Muscle of leg (tissue), 11 donors: ENCODE data around the gene ACSF2. TPM values are rescaled to one million over a fixed set of nuclear protein-coding genes. Genes with fewer than 3 reads are reported as not detected.
"Not testable (repeated sequence)": the region's sequence is repeated elsewhere in the genome, so short reads cannot be mapped to it uniquely, and the experiment has no call there.

ENCODE experiments used
- DNase-seq: peaks from one replicate; pipeline ENCODE4 v3.0.0; 2013
- H3K27ac ChIP-seq: one replicate; pipeline ENCODE4 v1.5.1; 2013; ENCODE audit warnings: mild to moderate bottlenecking, low read length, control low read depth
- H3K27me3 ChIP-seq: one replicate; pipeline ENCODE4 v1.6.1; 2013; ENCODE audit warnings: low read length; ENCODE audit not compliant: control insufficient read depth, insufficient read depth
- H3K36me3 ChIP-seq: one replicate; pipeline ENCODE4 v1.6.1; 2013; ENCODE audit warnings: low read length; ENCODE audit not compliant: control insufficient read depth, insufficient read depth
- H3K4me1 ChIP-seq: one replicate; pipeline ENCODE4 v1.6.1; 2013; ENCODE audit warnings: low read length; ENCODE audit not compliant: control insufficient read depth, insufficient read depth
- H3K4me3 ChIP-seq: one replicate; pipeline ENCODE4 v1.5.1; 2013; ENCODE audit warnings: low read length, control low read depth
- H3K9me3 ChIP-seq: replicated peaks from 2 replicates; pipeline ENCODE4 v1.6.1; 2013; ENCODE audit warnings: low read depth, low read length; ENCODE audit not compliant: control insufficient read depth
- WGBS: methylation state at CpG from one replicate; pipeline ENCODE4 v1.1.5; 2013; ENCODE audit warnings: missing lambda C conversion rate; ENCODE audit not compliant: insufficient coverage; 5-methylcytosine and 5-hydroxymethylcytosine counted together
- polyA plus RNA-seq, 8 donors: library from polyadenylated mRNA; unstranded; fragments of 120-200 nt; gene quantifications; one replicate each; pipeline versions ENCODE4 v1.2.1 to v1.2.3, GENCODE V29; 2013; ENCODE audit warnings: inconsistent platforms in 1 of 8, low replicate concordance in 1 of 8; ENCODE audit not compliant: insufficient read length in 8 of 8, insufficient read depth in 1 of 8
- total RNA-seq: library from RNA; stranded (reverse); fragments of 120-200 nt; gene quantifications from one replicate; pipeline ENCODE4 v1.2.4, GENCODE V29; 2013

Gene ACSF2
- total and polyA plus RNA-seq, 9 donors = 60.4 to 81.6 (median 65.8) TPM

GRCh38 chr17:50405351-50405750, 20.7 kb upstream of the ACSF2 start:
- not testable (repeated sequence) for H3K27ac ChIP-seq, H3K36me3 ChIP-seq, H3K4me1 ChIP-seq, H3K4me3 ChIP-seq, DNase-seq, H3K9me3 ChIP-seq
- no CpG with 5 or more reads among the region's 4 CpGs for WGBS
- H3K27me3 ChIP-seq = peaks cover 10% of the 10 kb centered on the region

GRCh38 chr17:50406578-50406977, 19.4 kb upstream of the ACSF2 start:
- 59% methylated on average over 2 of the region's 5 CpGs for whole genome bisulfite sequencing
- Histone ChIP-seq H3K4me1 (no peaks in the 10 kb centered on the region), H3K27ac (no peak overlapping the region), H3K4me3 (no peak overlapping the region), H3K36me3 (no peaks in the 10 kb centered on the region), H3K27me3 (peaks cover 10% of the 10 kb centered on the region), H3K9me3 (no peaks in the 10 kb centered on the region)
- no peak for DNase-seq

- H3K4me1 ChIP-seq = no peaks in the 10 kb centered on the region
- peaks cover 10% of the 10 kb centered on the region for H3K27me3 ChIP-seq
- H3K27ac ChIP-seq = no peak overlapping the region
- no peaks in the 10 kb centered on the region for H3K36me3 ChIP-seq
- no peak for DNase-seq
- H3K9me3 ChIP-seq = peaks cover 4% of the 10 kb centered on the region
- no peak overlapping the region for H3K4me3 ChIP-seq
- WGBS = 55% methylated on average over 1 of the region's 4 CpGs
These were observed 18.1 kb upstream of the ACSF2 start for GRCh38 chr17:50407921-50408320.

GRCh38 chr17:50412188-50412732, 13.8 kb upstream of the ACSF2 start:
- H3K9me3 ChIP-seq = peaks cover 4% of the 10 kb centered on the region
- H3K4me3 ChIP-seq = no peak overlapping the region
- H3K27me3 ChIP-seq = peaks cover 2% of the 10 kb centered on the region
- no peaks in the 10 kb centered on the region for H3K4me1 ChIP-seq
- H3K36me3 ChIP-seq = no peaks in the 10 kb centered on the region
- DNase-seq = no peak
- no peak overlapping the region for H3K27ac ChIP-seq
- WGBS = no CpG with 5 or more reads among the region's 4 CpGs

- Histone ChIP-seq H3K36me3 (no peaks in the 10 kb centered on the region), H3K9me3 (peaks cover 4% of the 10 kb centered on the region), H3K27ac (no peak overlapping the region), H3K27me3 (no peaks in the 10 kb centered on the region), H3K4me1 (no peaks in the 10 kb centered on the region), H3K4me3 (no peak overlapping the region)
- WGBS = 93% methylated on average over 2 of the region's 3 CpGs
- DNase-seq = no peak
These were observed 11.2 kb upstream of the ACSF2 start for GRCh38 chr17:50414808-50415207.

- not testable (repeated sequence) for H3K27me3 ChIP-seq
- 95% methylated on average over 10 of the region's 10 CpGs for WGBS
These were observed 6.4 kb upstream of the ACSF2 start for GRCh38 chr17:50419577-50419976.

GRCh38 chr17:50420419-50421112, 5.5 kb upstream of the ACSF2 start:
- no peaks in the 10 kb centered on the region for H3K9me3 ChIP-seq
- H3K27me3 ChIP-seq = no peaks in the 10 kb centered on the region
- no peak for DNase-seq
- H3K4me3 ChIP-seq = no peak overlapping the region
- H3K4me1 ChIP-seq = peaks cover 8% of the 10 kb centered on the region
- no peak overlapping the region for H3K27ac ChIP-seq
- no peaks in the 10 kb centered on the region for H3K36me3 ChIP-seq
- 88% methylated on average over 2 of the region's 6 CpGs for WGBS

More at GRCh38 chr17:50419577-50419976, 6.4 kb upstream of the ACSF2 start:
- H3K4me3 ChIP-seq, H3K9me3 ChIP-seq, H3K36me3 ChIP-seq, H3K4me1 ChIP-seq, H3K27ac ChIP-seq, DNase-seq: not testable (repeated sequence)

- Histone ChIP-seq H3K27ac (peak overlapping the region; percentile 16), H3K4me3 (no peak overlapping the region), H3K9me3 (no peaks in the 10 kb centered on the region), H3K27me3 (no peaks in the 10 kb centered on the region), H3K36me3 (no peaks in the 10 kb centered on the region), H3K4me1 (peaks cover 12% of the 10 kb centered on the region)
- WGBS = no CpG with 5 or more reads among the region's 3 CpGs
- DNase-seq = peak; percentile 35
These were observed 4.5 kb upstream of the ACSF2 start for GRCh38 chr17:50421308-50422051.

GRCh38 chr17:50422738-50423137, 3.3 kb upstream of the ACSF2 start:
- H3K4me3 ChIP-seq = no peak overlapping the region
- no peaks in the 10 kb centered on the region for H3K36me3 ChIP-seq
- no CpG with 5 or more reads among the region's 2 CpGs for WGBS
- no peaks in the 10 kb centered on the region for H3K9me3 ChIP-seq
- peaks cover 24% of the 10 kb centered on the region for H3K4me1 ChIP-seq
- DNase-seq = no peak
- no peaks in the 10 kb centered on the region for H3K27me3 ChIP-seq
- no peak overlapping the region for H3K27ac ChIP-seq

- Histone ChIP-seq H3K36me3 (no peaks in the 10 kb centered on the region), H3K4me3 (no peak overlapping the region), H3K27ac (no peak overlapping the region), H3K9me3 (no peaks in the 10 kb centered on the region), H3K4me1 (peaks cover 32% of the 10 kb centered on the region), H3K27me3 (no peaks in the 10 kb centered on the region)
- WGBS = 89% methylated on average over 1 of the region's 6 CpGs
- peak; percentile 16 for DNase-seq
These were observed 2.4 kb upstream of the ACSF2 start for GRCh38 chr17:50423553-50424159.
